GM18505 (cell line): ENCODE measurements around the gene SEMA5A.
A peak's percentile ranks its signal among the peaks of the same experiment; 100 is the strongest.

Experiments
- ATAC-seq: cut with Tn5 transposase; IDR thresholded peaks from one replicate; pipeline ENCODE4 v1.9.1; 2021; ENCODE audit not compliant: unreplicated experiment
- POLR2A ChIP-seq: IDR thresholded peaks from 4 replicates; pipeline ENCODE4 v1.6.1; 2011; ENCODE audit warnings: borderline replicate concordance; ENCODE audit not compliant: insufficient read depth, insufficient read length; ENCODE audit errors: extremely low read depth

The SEMA5A gene, protein sequence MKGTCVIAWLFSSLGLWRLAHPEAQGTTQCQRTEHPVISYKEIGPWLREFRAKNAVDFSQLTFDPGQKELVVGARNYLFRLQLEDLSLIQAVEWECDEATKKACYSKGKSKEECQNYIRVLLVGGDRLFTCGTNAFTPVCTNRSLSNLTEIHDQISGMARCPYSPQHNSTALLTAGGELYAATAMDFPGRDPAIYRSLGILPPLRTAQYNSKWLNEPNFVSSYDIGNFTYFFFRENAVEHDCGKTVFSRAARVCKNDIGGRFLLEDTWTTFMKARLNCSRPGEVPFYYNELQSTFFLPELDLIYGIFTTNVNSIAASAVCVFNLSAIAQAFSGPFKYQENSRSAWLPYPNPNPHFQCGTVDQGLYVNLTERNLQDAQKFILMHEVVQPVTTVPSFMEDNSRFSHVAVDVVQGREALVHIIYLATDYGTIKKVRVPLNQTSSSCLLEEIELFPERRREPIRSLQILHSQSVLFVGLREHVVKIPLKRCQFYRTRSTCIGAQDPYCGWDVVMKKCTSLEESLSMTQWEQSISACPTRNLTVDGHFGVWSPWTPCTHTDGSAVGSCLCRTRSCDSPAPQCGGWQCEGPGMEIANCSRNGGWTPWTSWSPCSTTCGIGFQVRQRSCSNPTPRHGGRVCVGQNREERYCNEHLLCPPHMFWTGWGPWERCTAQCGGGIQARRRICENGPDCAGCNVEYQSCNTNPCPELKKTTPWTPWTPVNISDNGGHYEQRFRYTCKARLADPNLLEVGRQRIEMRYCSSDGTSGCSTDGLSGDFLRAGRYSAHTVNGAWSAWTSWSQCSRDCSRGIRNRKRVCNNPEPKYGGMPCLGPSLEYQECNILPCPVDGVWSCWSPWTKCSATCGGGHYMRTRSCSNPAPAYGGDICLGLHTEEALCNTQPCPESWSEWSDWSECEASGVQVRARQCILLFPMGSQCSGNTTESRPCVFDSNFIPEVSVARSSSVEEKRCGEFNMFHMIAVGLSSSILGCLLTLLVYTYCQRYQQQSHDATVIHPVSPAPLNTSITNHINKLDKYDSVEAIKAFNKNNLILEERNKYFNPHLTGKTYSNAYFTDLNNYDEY

DNA sequence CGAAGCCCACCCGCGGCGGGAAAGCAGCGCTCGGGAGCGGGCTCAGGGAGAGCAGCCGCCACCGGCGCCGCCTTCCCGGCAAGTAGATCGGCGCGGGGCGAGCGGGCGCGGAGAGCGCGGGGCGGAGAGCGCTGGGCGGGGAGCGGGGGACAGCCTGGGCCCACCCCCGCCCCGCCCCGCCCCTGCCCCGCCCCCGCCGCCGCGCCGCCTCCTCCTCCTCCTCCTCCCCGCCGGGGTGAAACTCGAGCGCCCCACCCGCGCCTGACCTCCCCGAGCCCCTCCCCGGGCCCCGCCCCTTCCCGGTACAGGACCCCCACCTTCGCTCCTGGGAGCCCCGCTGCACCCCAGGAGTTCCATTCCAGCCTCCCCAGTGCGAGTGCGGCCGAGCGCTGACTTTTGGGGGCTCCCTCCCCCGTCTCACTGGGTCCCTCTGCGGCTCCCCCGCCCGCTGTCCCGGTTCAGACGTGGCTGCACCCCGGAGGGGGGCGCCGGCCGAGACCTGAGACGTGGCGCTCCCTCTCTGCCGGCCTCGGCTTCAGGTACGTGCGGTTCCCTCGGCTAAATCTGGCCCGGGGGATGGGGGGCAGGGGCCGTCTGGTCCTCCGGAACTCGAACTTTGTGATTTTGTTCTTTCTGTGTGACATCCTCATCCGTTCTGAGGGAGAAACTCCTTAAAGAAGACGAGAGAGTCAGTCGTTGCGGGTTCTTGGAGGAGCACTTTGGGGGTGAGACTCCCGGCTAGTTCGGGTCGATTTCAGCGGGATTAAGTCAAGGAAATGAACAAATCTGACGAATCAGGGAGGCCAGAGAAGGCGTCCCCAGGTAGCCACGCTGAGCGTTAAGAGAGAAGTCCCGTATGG is at the start of gene SEMA5A:
TSS of gene SEMA5A (minus strand) at position 84 of the 860 bp plus-strand sequence. CDS start 166,129 bp downstream, outside the sequence.
- no peak for TF ChIP-seq POLR2A
- peak; percentile 39 for ATAC-seq

DNA sequence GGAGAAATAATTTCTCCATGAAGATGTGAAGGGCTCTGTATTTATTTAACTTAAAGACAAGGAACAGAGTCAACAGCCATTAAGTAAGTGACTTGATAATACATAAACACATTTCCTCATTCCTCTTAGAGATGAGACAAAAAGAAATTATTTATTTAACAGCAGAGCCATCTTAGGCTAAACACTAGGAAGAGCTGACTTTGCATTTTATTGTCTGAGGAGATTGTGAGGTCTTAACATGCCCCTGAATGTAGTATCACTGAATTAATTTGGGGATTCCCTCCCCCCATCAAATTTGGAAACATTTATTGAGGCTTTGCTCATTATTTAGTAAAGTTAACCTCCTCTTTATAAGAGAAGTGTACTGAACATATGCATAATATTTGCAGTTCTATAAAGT is 49.0 kb upstream of the SEMA5A start:
- TF ChIP-seq POLR2A: no peak
- no peak for ATAC-seq

DNA sequence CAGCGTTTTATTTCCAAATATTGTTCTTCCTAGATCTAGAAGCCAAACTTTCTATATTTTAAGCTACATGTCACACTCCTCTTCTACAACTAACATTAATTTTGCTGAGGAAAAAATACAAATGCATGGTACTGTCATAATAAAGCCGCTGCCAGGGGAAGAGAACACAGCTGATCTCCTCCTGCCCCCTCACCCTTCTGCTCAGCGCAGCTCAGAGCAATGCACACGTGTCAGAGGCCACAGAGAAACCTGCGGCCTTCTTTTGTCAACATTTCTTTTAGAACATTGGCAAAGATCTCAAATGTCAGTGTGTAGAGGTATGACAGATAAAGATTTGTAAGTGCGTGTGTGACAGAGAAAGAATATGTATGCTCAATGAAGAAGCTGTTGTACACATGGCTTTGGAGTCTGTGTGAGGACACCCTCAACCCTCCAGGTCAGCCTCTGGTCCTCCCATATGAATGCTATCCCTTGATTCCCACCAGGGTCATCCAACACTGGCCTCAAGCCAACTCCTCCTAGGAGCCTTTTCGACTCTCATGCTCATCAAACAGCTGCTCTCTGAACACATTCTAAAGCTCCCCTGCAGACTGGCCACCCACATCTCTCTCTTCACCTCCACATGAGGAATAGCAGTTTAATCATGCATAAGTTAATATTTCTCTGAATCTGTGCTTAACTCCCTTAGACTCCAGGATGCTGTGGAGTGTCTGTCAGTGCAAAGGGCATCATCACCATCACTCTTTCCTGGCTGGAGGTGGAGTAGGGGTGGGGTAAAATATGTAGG is 43.4 kb upstream of the SEMA5A start:
- no peak for ATAC-seq
- no peak for TF ChIP-seq POLR2A

GRCh38 chr5:9588254-9588653 is 42.4 kb upstream of the SEMA5A start:
- ATAC-seq: no peak
- TF ChIP-seq POLR2A: no peak

GRCh38 chr5:9587135-9587534 is 41.3 kb upstream of the SEMA5A start:
- no peak for TF ChIP-seq POLR2A
- no peak for ATAC-seq

GRCh38 chr5:9582406-9582805 is 36.5 kb upstream of the SEMA5A start:
- no peak for TF ChIP-seq POLR2A
- no peak for ATAC-seq

- no peak for ATAC-seq
- no peak for TF ChIP-seq POLR2A
Measured at GRCh38 chr5:9573796-9574195, 27.9 kb upstream of the SEMA5A start.

DNA sequence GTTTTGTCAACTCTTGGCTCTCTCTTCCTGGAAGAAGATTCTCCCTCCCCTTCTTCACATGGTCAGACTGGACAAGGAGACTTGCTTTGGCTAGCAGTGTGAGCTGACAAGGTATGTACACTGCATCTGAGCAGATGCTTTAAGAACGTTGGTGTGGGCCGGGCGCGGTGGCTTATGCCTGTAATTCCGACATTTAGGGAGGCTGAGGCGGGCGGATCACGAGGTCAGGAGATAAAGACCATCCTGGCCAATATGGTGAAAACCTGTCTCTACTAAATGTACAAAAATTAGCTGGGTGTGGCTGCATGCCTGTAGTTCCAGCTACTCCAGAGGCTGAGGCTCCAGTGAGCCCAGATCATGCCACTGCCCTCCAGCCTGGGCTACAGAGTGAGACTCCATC is 26.4 kb upstream of the SEMA5A start:
- ATAC-seq: no peak
- no peak for TF ChIP-seq POLR2A

GRCh38 chr5:9570876-9571275 is 25.0 kb upstream of the SEMA5A start:
- TF ChIP-seq POLR2A: no peak
- no peak for ATAC-seq

DNA sequence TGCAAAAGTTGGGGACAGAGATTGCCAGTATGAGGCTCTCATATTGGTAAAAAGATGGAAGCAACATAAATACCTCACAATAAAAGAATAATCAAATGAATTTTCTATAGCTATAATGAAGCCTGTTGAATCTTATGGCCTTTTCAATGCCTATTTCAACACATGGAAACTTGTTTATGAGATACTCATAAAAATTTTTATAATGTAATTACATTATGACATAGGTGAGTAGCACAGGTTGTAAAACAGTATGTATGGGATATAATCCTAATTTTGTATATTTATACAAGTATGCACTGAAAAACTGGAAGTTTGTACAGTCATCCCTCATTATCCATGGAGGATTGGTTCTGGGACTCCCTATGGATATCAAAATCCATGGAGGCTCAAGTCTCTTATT is 21.2 kb upstream of the SEMA5A start:
- TF ChIP-seq POLR2A: no peak
- no peak for ATAC-seq

DNA sequence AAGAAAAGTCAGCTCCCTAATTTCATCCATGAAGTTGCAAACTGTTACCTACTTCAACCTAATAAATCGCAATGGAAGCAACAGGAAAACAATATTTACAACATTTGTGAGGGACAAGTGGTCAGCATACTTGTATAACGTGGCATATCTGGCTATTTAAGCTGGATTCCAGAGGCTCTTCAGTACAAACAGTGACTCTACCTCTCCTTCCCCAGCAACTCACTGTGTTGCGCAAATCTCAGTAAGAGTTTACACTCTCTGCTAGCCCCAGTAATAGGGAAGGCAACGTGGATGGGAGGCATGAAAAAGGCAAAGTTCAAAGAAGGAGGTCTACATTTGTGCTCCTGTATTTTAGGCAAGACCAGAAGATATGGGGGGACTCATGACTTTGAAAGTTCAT is 18.9 kb upstream of the SEMA5A start:
- ATAC-seq: no peak
- no peak for TF ChIP-seq POLR2A

- no peak for ATAC-seq
- no peak for TF ChIP-seq POLR2A
Measured at GRCh38 chr5:9562141-9562540, 16.3 kb upstream of the SEMA5A start.
